IMR-90 (cell line): ENCODE results near the gene RAB11B.

ENCODE experiments used
- MXI1 ChIP-seq: IDR thresholded peaks from 2 replicates; pipeline ENCODE4 v1.6.1; 2012; ENCODE audit warnings: low read depth, mild to moderate bottlenecking, low read length, moderate library complexity, borderline replicate concordance
- NFE2L2 ChIP-seq: fragments of 150-350 bp; IDR thresholded peaks from 2 replicates; pipeline ENCODE4 v1.6.1; 2016; ENCODE audit warnings: low read depth, mild to moderate bottlenecking, low read length
- POLR2A ChIP-seq: IDR thresholded peaks from 2 replicates; pipeline ENCODE4 v1.6.1; 2012; ENCODE audit warnings: mild to moderate bottlenecking, low read depth, low read length
- RAD21 ChIP-seq: IDR thresholded peaks from 2 replicates; pipeline ENCODE4 v1.6.1; 2012; ENCODE audit warnings: low read length, improper control_type of control experiment
- RCOR1 ChIP-seq: IDR thresholded peaks from 2 replicates; pipeline ENCODE4 v1.6.1; 2012; ENCODE audit warnings: mild to moderate bottlenecking, low read length, improper control_type of control experiment; ENCODE audit not compliant: insufficient replicate concordance
- RFX5 ChIP-seq: IDR thresholded peaks from 2 replicates; pipeline ENCODE4 v1.8.0; 2012; ENCODE audit warnings: low read depth, mild to moderate bottlenecking, low read length, moderate library complexity
- SMC3 ChIP-seq: fragments of 150-350 bp; IDR thresholded peaks from 2 replicates; pipeline ENCODE4 v1.6.1; 2016; ENCODE audit warnings: low read depth, mild to moderate bottlenecking, antibody characterized with exemption, low read length, moderate library complexity
- TF ChIP-seq, protein P1 (sequence below): conservative IDR thresholded peaks from 2 replicates; pipeline ENCODE4 v1.5.1; 2012; ENCODE audit warnings: mild to moderate bottlenecking, low read depth, low read length, improper control_type of control experiment

DNA sequence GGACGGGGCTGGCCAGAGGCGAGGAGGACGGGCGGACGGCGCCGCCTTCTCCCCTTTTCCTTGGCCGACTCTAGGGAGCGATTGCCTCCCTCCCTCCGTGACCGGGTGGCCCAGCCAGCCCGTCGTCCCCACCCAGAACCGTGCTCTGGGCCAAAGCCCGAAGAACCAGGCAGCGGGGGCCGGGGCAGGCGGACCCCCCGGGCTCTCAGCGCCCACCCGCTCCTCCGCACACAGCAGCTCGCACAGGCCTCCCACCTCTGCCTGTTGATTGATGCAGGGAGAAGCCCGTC lies 13.6 kb downstream of the RAB11B start:
- TF ChIP-seq RCOR1 (no peak), RFX5 (no peak), SMC3 (no peak), POLR2A (no peak), NFE2L2 (no peak), RAD21 (no peak), MXI1 (no peak)
- TF ChIP-seq, protein P1, sequence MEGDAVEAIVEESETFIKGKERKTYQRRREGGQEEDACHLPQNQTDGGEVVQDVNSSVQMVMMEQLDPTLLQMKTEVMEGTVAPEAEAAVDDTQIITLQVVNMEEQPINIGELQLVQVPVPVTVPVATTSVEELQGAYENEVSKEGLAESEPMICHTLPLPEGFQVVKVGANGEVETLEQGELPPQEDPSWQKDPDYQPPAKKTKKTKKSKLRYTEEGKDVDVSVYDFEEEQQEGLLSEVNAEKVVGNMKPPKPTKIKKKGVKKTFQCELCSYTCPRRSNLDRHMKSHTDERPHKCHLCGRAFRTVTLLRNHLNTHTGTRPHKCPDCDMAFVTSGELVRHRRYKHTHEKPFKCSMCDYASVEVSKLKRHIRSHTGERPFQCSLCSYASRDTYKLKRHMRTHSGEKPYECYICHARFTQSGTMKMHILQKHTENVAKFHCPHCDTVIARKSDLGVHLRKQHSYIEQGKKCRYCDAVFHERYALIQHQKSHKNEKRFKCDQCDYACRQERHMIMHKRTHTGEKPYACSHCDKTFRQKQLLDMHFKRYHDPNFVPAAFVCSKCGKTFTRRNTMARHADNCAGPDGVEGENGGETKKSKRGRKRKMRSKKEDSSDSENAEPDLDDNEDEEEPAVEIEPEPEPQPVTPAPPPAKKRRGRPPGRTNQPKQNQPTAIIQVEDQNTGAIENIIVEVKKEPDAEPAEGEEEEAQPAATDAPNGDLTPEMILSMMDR, result no peak
